K562 (cell line): ENCODE results near the gene OTP. TPM values are rescaled to one million over a fixed set of nuclear protein-coding genes. Genes with fewer than 3 reads are reported as not detected.

ENCODE experiments used
- ATAC-seq: fragments of 200-7000 bp; cut with Tn5 transposase; 3 replicates; pipeline ENCODE4 v1.9.1; 2020; ENCODE audit warnings: moderate library complexity
- BruUV-seq: library from RNA; stranded (reverse); fragments of 400-500 nt; replicated peaks from 2 replicates; lab custom pipeline; 2021; lab: Mats Ljungman, UMichigan
- CTCF ChIA-PET: fragments of 300-600 bp; formaldehyde crosslinking; extraction: SDS; loops from one replicate; lab custom pipeline; 2021; ENCODE audit warnings: low intra/inter-chr PET ratio; lab: Yijun Ruan, JAX
- POLR2A ChIA-PET: fragments of 300-600, 350-650 bp; sonication (Branson Sonifier 250); formaldehyde crosslinking; extraction: SDS; loops from one replicate; lab custom pipeline; 2021; ENCODE audit warnings: antibody characterized with exemption, inconsistent platforms; lab: Yijun Ruan, JAX
- DNase-seq, 4 experiments: peaks; one replicate each; pipeline versions ENCODE4 v3.0.0 to v3.0.0-alpha.2; 2011 to 2018; ENCODE audit warnings: low spot score in 3 of 4, mixed read lengths in 3 of 4; ENCODE audit errors: extremely low read depth in 1 of 4
- FAIRE-seq: peaks from 2 replicates; lab custom pipeline; 2011; peaks lifted over from hg19 to GRCh38; lab: Jason Lieb, UNC
- H2AFZ ChIP-seq: 2 replicates; pipeline ENCODE4 v1.6.0; 2011; ENCODE audit warnings: low read depth, low read length, control low read depth, inconsistent platforms
- H3K27ac ChIP-seq: fragments of 200-600 bp; 3 replicates; pipeline ENCODE4 v1.8.0; 2011; ENCODE audit warnings: low read depth, mild to moderate bottlenecking, control low read depth, inconsistent platforms, low read length, moderate library complexity, mixed read lengths; ENCODE audit errors: extremely low read depth
- H3K27me3 ChIP-seq, 2 experiments: fragments of 300-600 bp in 1 of 2; 2 replicates in 1 of 2; 3 replicates in 1 of 2; pipeline versions ENCODE4 v1.6.0 to v1.8.0; 2011; ENCODE audit warnings: inconsistent platforms in 2 of 2, low read length in 2 of 2, mild to moderate bottlenecking in 1 of 2, mixed read lengths in 1 of 2, moderate library complexity in 1 of 2; ENCODE audit not compliant: control insufficient read depth in 2 of 2, insufficient read depth in 2 of 2
- H3K36me3 ChIP-seq: fragments of 300-600 bp; 3 replicates; pipeline ENCODE4 v1.8.0; 2011; ENCODE audit warnings: mild to moderate bottlenecking, low read length, inconsistent platforms; ENCODE audit not compliant: control insufficient read depth, insufficient read depth
- H3K4me1 ChIP-seq, 2 experiments: fragments of 200-600 bp in 1 of 2; replicated peaks in 1 of 2; 2 replicates in 1 of 2; 3 replicates in 1 of 2; pipeline versions ENCODE4 v1.5.1 to v1.8.0; 2011; ENCODE audit warnings: inconsistent platforms in 2 of 2, low read length in 2 of 2, mild to moderate bottlenecking in 1 of 2, mixed read lengths in 1 of 2, moderate library complexity in 1 of 2; ENCODE audit not compliant: control insufficient read depth in 2 of 2, insufficient read depth in 2 of 2
- H3K4me2 ChIP-seq: 2 replicates; pipeline ENCODE4 v1.6.1; 2011; ENCODE audit warnings: low read length, control low read depth, inconsistent platforms, mixed read lengths; ENCODE audit not compliant: insufficient read depth
- H3K4me3 ChIP-seq: fragments of 200-600 bp; sonication (generic), shearing (Covaris generic); 2 replicates; pipeline ENCODE4 v1.5.1; 2016; ENCODE audit warnings: control low read depth, inconsistent platforms
- H3K79me2 ChIP-seq: fragments of 200-600 bp; 3 replicates; pipeline ENCODE4 v1.8.0; 2011; ENCODE audit warnings: low read length, inconsistent platforms; ENCODE audit not compliant: control insufficient read depth, insufficient read depth
- H3K9ac ChIP-seq, 2 experiments: 2 replicates each; pipeline versions ENCODE4 v1.6.0 to v1.6.1; 2011; ENCODE audit warnings: low read depth in 2 of 2, low read length in 2 of 2, control low read depth in 1 of 2, inconsistent platforms in 1 of 2, mild to moderate bottlenecking in 1 of 2, mixed read lengths in 1 of 2; ENCODE audit not compliant: insufficient read depth in 1 of 2
- H3K9me1 ChIP-seq: one replicate; pipeline ENCODE4 v1.6.0; 2011; ENCODE audit warnings: inconsistent platforms, mild to moderate bottlenecking, low read length, moderate library complexity; ENCODE audit not compliant: control insufficient read depth, insufficient read depth
- H3K9me3 ChIP-seq: replicated peaks from 2 replicates; pipeline ENCODE4 v1.5.1; 2011; ENCODE audit warnings: low read depth, low read length, inconsistent platforms; ENCODE audit not compliant: control insufficient read depth, insufficient read depth
- H4K20me1 ChIP-seq: replicated peaks from 2 replicates; pipeline ENCODE4 v1.6.1; 2011; ENCODE audit warnings: low read length, inconsistent platforms, mixed read lengths; ENCODE audit not compliant: control insufficient read depth, insufficient read depth
- ETS1 ChIP-seq: conservative IDR thresholded peaks from 2 replicates; pipeline ENCODE4 v1.6.1; 2011; ENCODE audit warnings: low read depth, mild to moderate bottlenecking, low read length; ENCODE audit not compliant: control insufficient read depth
- MXI1 ChIP-seq: IDR thresholded peaks from 2 replicates; pipeline ENCODE4 v1.6.1; 2011; ENCODE audit warnings: low read depth, mild to moderate bottlenecking, improper control_type of control experiment, low read length
- NFATC3 ChIP-seq: fragments of 450-650 bp; IDR thresholded peaks from 2 replicates; pipeline ENCODE4 v1.6.1; 2017; ENCODE audit warnings: mild to moderate bottlenecking
- POLR2H ChIP-seq: IDR thresholded peaks from 2 replicates; pipeline ENCODE4 v1.6.1; 2016; ENCODE audit warnings: missing genetic modification characterization, low read depth, mild to moderate bottlenecking, control low read depth, missing compliant biosample characterization, moderate library complexity
- ZNF79 ChIP-seq: fragments of 250-450 bp; sonication (Bioruptor Pico); IDR thresholded peaks from 2 replicates; pipeline ENCODE4 v1.4.0; 2020; ENCODE audit warnings: low read depth, mild to moderate bottlenecking, moderate library complexity
- WGBS: fragments of 100-300 bp; shearing (Covaris generic); methylation state at CpG from one replicate; pipeline ENCODE4 v1.1.6; 2016; ENCODE audit warnings: low coverage, mixed read lengths; ENCODE audit not compliant: insufficient coverage; ENCODE audit errors: missing lambda C conversion rate; 5-methylcytosine and 5-hydroxymethylcytosine counted together
- in situ Hi-C: fragments of 300-500 bp; cut with MboI; formaldehyde crosslinking; loops from 4 replicates; pipeline ENCODE4 v1.15.0; 2018; ENCODE audit warnings: inconsistent platforms, mixed read lengths
- intact Hi-C: fragments of 100-400 bp; cut with micrococcal nuclease; formaldehyde crosslinking; loops from 2 replicates; pipeline ENCODE4 v1.14.2; 2022
- polyA plus RNA-seq, 8 experiments: library from polyadenylated mRNA; depleted of rRNA in 4 of 8; stranded (reverse) in 5 of 8; unstranded in 3 of 8; fragments of >200 nt; fragmentation: Nextera tagmentation in 2 of 8; fragmentation: Illumina TruSeq in 1 of 8; extraction: Ambion mirVana in 2 of 8; extraction: Trizol in 1 of 8; gene quantifications; 2 replicates each; pipeline versions ENCODE4 v1.2.1 to v1.2.3, GENCODE V29; 2011 to 2014; ENCODE audit warnings: inconsistent platforms in 1 of 8, missing spikeins in 1 of 8
- total RNA-seq, 7 experiments: library from RNA; depleted of rRNA in 6 of 7; stranded (reverse); fragments of >200 nt in 6 of 7; fragmentation: Illumina TruSeq in 2 of 7; extraction: Trizol in 2 of 7; gene quantifications; 2 replicates each; pipeline versions ENCODE4 v1.2.1 to v1.2.3, GENCODE V29; 2011 to 2021; ENCODE audit warnings: low replicate concordance in 1 of 7
- TF ChIP-seq, protein P1 (sequence below): sonication (generic); formaldehyde crosslinking; IDR thresholded peaks from 2 replicates; pipeline ENCODE4 v1.8.0; 2022; ENCODE audit warnings: mild to moderate bottlenecking, missing genetic modification reagents
- TF ChIP-seq, protein P2 (sequence below): fragments of 450-650 bp; IDR thresholded peaks from 2 replicates; pipeline ENCODE4 v1.6.1; 2014; ENCODE audit warnings: low read depth, mild to moderate bottlenecking, moderate library complexity, borderline replicate concordance
- TF ChIP-seq, protein P3 (sequence below): fragments of 200-600 bp; sonication (generic); IDR thresholded peaks from one replicate; pipeline ENCODE4 v1.6.1; 2012; ENCODE audit warnings: mild to moderate bottlenecking, low read depth, low read length, inconsistent platforms

The OTP gene
- total and polyA plus RNA-seq, 9 of the 15 experiments (the other 6 are each of a cell fraction or from before 2014, with no cell fraction given), result 0.04 to 0.16 (median 0.06) TPM; not detected in 4

GRCh38 chr5:77590347-77590746 is 48.2 kb downstream of the OTP start:
- no peak for FAIRE-seq
- intact Hi-C loops (no loop called here), in situ Hi-C loops (no loop called here)
- H3K9ac ChIP-seq, result no peak overlapping the region
- no peak for ATAC-seq
- peak in 1 of 4 experiments; percentile 1 for DNase-seq
- no peaks in the 10 kb centered on the region for H3K27me3 ChIP-seq
- POLR2A ChIA-PET, result no interaction called here
- H2AFZ ChIP-seq, result no peak overlapping the region
- H3K4me3 ChIP-seq, result no peak overlapping the region
- no TSS peak for BruUV-seq
- H3K9me3 ChIP-seq, result no peaks in the 10 kb centered on the region
- WGBS, result 0% methylated on average over 3 of the region's 3 CpGs
- H3K79me2 ChIP-seq, result no peaks in the 10 kb centered on the region
- CTCF ChIA-PET, result no interaction called here
- no peaks in the 10 kb centered on the region for H3K9me1 ChIP-seq
- H4K20me1 ChIP-seq, result no peaks in the 10 kb centered on the region
- no peak overlapping the region for H3K4me2 ChIP-seq
- H3K36me3 ChIP-seq, result no peaks in the 10 kb centered on the region
- no peaks in the 10 kb centered on the region for H3K4me1 ChIP-seq
- H3K27ac ChIP-seq, result no peak overlapping the region
- TF ChIP-seq ETS1, result no peak
- TF ChIP-seq, protein P1, sequence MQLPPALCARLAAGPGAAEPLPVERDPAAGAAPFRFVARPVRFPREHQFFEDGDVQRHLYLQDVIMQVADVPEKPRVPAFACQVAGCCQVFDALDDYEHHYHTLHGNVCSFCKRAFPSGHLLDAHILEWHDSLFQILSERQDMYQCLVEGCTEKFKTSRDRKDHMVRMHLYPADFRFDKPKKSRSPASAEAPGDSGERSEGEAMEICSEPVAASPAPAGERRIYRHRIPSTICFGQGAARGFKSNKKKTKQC (CRISPR knock-in tag), result no peak
- no peak for TF ChIP-seq POLR2H (tag)
- no peak for TF ChIP-seq ZNF79 (CRISPR knock-in tag)
- TF ChIP-seq MXI1, result no peak
- TF ChIP-seq, protein P2, sequence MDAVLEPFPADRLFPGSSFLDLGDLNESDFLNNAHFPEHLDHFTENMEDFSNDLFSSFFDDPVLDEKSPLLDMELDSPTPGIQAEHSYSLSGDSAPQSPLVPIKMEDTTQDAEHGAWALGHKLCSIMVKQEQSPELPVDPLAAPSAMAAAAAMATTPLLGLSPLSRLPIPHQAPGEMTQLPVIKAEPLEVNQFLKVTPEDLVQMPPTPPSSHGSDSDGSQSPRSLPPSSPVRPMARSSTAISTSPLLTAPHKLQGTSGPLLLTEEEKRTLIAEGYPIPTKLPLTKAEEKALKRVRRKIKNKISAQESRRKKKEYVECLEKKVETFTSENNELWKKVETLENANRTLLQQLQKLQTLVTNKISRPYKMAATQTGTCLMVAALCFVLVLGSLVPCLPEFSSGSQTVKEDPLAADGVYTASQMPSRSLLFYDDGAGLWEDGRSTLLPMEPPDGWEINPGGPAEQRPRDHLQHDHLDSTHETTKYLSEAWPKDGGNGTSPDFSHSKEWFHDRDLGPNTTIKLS, result no peak
- TF ChIP-seq NFATC3, result no peak
- TF ChIP-seq, protein P3, sequence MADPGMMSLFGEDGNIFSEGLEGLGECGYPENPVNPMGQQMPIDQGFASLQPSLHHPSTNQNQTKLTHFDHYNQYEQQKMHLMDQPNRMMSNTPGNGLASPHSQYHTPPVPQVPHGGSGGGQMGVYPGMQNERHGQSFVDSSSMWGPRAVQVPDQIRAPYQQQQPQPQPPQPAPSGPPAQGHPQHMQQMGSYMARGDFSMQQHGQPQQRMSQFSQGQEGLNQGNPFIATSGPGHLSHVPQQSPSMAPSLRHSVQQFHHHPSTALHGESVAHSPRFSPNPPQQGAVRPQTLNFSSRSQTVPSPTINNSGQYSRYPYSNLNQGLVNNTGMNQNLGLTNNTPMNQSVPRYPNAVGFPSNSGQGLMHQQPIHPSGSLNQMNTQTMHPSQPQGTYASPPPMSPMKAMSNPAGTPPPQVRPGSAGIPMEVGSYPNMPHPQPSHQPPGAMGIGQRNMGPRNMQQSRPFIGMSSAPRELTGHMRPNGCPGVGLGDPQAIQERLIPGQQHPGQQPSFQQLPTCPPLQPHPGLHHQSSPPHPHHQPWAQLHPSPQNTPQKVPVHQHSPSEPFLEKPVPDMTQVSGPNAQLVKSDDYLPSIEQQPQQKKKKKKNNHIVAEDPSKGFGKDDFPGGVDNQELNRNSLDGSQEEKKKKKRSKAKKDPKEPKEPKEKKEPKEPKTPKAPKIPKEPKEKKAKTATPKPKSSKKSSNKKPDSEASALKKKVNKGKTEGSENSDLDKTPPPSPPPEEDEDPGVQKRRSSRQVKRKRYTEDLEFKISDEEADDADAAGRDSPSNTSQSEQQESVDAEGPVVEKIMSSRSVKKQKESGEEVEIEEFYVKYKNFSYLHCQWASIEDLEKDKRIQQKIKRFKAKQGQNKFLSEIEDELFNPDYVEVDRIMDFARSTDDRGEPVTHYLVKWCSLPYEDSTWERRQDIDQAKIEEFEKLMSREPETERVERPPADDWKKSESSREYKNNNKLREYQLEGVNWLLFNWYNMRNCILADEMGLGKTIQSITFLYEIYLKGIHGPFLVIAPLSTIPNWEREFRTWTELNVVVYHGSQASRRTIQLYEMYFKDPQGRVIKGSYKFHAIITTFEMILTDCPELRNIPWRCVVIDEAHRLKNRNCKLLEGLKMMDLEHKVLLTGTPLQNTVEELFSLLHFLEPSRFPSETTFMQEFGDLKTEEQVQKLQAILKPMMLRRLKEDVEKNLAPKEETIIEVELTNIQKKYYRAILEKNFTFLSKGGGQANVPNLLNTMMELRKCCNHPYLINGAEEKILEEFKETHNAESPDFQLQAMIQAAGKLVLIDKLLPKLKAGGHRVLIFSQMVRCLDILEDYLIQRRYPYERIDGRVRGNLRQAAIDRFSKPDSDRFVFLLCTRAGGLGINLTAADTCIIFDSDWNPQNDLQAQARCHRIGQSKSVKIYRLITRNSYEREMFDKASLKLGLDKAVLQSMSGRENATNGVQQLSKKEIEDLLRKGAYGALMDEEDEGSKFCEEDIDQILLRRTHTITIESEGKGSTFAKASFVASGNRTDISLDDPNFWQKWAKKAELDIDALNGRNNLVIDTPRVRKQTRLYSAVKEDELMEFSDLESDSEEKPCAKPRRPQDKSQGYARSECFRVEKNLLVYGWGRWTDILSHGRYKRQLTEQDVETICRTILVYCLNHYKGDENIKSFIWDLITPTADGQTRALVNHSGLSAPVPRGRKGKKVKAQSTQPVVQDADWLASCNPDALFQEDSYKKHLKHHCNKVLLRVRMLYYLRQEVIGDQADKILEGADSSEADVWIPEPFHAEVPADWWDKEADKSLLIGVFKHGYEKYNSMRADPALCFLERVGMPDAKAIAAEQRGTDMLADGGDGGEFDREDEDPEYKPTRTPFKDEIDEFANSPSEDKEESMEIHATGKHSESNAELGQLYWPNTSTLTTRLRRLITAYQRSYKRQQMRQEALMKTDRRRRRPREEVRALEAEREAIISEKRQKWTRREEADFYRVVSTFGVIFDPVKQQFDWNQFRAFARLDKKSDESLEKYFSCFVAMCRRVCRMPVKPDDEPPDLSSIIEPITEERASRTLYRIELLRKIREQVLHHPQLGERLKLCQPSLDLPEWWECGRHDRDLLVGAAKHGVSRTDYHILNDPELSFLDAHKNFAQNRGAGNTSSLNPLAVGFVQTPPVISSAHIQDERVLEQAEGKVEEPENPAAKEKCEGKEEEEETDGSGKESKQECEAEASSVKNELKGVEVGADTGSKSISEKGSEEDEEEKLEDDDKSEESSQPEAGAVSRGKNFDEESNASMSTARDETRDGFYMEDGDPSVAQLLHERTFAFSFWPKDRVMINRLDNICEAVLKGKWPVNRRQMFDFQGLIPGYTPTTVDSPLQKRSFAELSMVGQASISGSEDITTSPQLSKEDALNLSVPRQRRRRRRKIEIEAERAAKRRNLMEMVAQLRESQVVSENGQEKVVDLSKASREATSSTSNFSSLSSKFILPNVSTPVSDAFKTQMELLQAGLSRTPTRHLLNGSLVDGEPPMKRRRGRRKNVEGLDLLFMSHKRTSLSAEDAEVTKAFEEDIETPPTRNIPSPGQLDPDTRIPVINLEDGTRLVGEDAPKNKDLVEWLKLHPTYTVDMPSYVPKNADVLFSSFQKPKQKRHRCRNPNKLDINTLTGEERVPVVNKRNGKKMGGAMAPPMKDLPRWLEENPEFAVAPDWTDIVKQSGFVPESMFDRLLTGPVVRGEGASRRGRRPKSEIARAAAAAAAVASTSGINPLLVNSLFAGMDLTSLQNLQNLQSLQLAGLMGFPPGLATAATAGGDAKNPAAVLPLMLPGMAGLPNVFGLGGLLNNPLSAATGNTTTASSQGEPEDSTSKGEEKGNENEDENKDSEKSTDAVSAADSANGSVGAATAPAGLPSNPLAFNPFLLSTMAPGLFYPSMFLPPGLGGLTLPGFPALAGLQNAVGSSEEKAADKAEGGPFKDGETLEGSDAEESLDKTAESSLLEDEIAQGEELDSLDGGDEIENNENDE, result no peak
